A549 (cell line): Measurements from ENCODE around the gene CENPB. TPM values are rescaled to one million over a fixed set of nuclear protein-coding genes. Genes with fewer than 3 reads are reported as not detected.
A peak's percentile ranks its signal among the peaks of the same experiment; 100 is the strongest.

Experiments used
- ATAC-seq, 2 experiments: fragments of 200-7000 bp in 1 of 2; fragments of >200 bp in 1 of 2; cut with Nextera tagmentation in 1 of 2; cut with Tn5 transposase in 1 of 2; 3 replicates each; pipeline versions ENCODE4 v1.8.0 to v1.9.1; 2018 to 2020; ENCODE audit warnings: mild to moderate bottlenecking in 1 of 2, moderate library complexity in 1 of 2
- CTCF ChIA-PET: fragments of 300-600 bp; sonication (Branson Sonifier 250); formaldehyde crosslinking; extraction: SDS; loops from one replicate; lab custom pipeline; 2021; ENCODE audit warnings: antibody characterized with exemption, inconsistent platforms; lab: Yijun Ruan, JAX
- POLR2A ChIA-PET: fragments of 350-600 bp; formaldehyde crosslinking; extraction: SDS; loops from one replicate; lab custom pipeline; 2021; ENCODE audit warnings: antibody characterized with exemption, inconsistent platforms; lab: Yijun Ruan, JAX
- DNase-seq, 2 experiments: peaks; one replicate each; pipeline versions ENCODE4 v3.0.0 to v3.0.0-alpha.2; 2011 to 2016; ENCODE audit warnings: low read depth in 1 of 2, low spot score in 1 of 2
- FAIRE-seq: peaks from 2 replicates; lab custom pipeline; 2011; peaks lifted over from hg19 to GRCh38; lab: Jason Lieb, UNC
- H3K27ac ChIP-seq, 2 experiments: fragments of >200 bp; sonication (Bioruptor Twin); formaldehyde crosslinking; 3 replicates each; pipeline ENCODE4 v1.5.1; 2016 to 2017
- H3K4me1 ChIP-seq: fragments of >200 bp; sonication (Bioruptor Twin); formaldehyde crosslinking; 3 replicates; pipeline ENCODE4 v1.6.1; 2016
- H3K4me2 ChIP-seq: fragments of >200 bp; sonication (Bioruptor Twin); formaldehyde crosslinking; 3 replicates; pipeline ENCODE4 v1.6.1; 2016
- H3K4me3 ChIP-seq: fragments of >200 bp; sonication (Bioruptor Twin); formaldehyde crosslinking; 3 replicates; pipeline ENCODE4 v1.5.1; 2016
- H3K9me3 ChIP-seq: fragments of >200 bp; sonication (Bioruptor Twin); formaldehyde crosslinking; 3 replicates; pipeline ENCODE4 v1.6.1; 2016
- CBX2 ChIP-seq: fragments of 200-600 bp; sonication (generic); IDR thresholded peaks from 2 replicates; pipeline ENCODE4 v1.6.1; 2016; ENCODE audit warnings: low read depth, mild to moderate bottlenecking, borderline replicate concordance
- CHD2 ChIP-seq: fragments of 150-350 bp; IDR thresholded peaks from 2 replicates; pipeline ENCODE4 v1.6.1; 2014; ENCODE audit warnings: low read length; ENCODE audit not compliant: partially characterized antibody
- CHD4 ChIP-seq: fragments of 200-600 bp; sonication (generic); IDR thresholded peaks from 2 replicates; pipeline ENCODE4 v1.6.1; 2016; ENCODE audit warnings: antibody characterized with exemption, mild to moderate bottlenecking, borderline replicate concordance
- ELK1 ChIP-seq: fragments of 150-350 bp; IDR thresholded peaks from 2 replicates; pipeline ENCODE4 v1.6.1; 2014; ENCODE audit warnings: low read depth, mild to moderate bottlenecking, low read length
- FOSB ChIP-seq: fragments of 250-450 bp; sonication (Bioruptor Pico); IDR thresholded peaks from 2 replicates; pipeline ENCODE4 v1.5.0; 2020; ENCODE audit warnings: mild to moderate bottlenecking, moderate library complexity
- FOXS1 ChIP-seq: fragments of 250-450 bp; sonication (Bioruptor Pico); IDR thresholded peaks from 2 replicates; pipeline ENCODE4 v1.5.0; 2020; ENCODE audit warnings: mild to moderate bottlenecking, moderate library complexity
- HDAC2 ChIP-seq: fragments of 200-600 bp; sonication (generic); IDR thresholded peaks from 2 replicates; pipeline ENCODE4 v1.6.1; 2016
- HOXA7 ChIP-seq: fragments of 250-450 bp; sonication (Bioruptor Pico); IDR thresholded peaks from 2 replicates; pipeline ENCODE4 v1.5.0; 2020; ENCODE audit warnings: mild to moderate bottlenecking, moderate library complexity
- HOXB13 ChIP-seq: fragments of 250-450 bp; sonication (Bioruptor Pico); IDR thresholded peaks from 2 replicates; pipeline ENCODE4 v1.5.0; 2020; ENCODE audit warnings: low read depth, mild to moderate bottlenecking, moderate library complexity
- KDM1A ChIP-seq: fragments of 200-600 bp; sonication (generic); IDR thresholded peaks from 2 replicates; pipeline ENCODE4 v1.6.1; 2016; ENCODE audit warnings: low read depth, mild to moderate bottlenecking
- MAFK ChIP-seq: fragments of 450-650 bp; IDR thresholded peaks from 2 replicates; pipeline ENCODE4 v1.6.1; 2014; ENCODE audit not compliant: partially characterized antibody
- NFE2L2 ChIP-seq: fragments of 150-350 bp; conservative IDR thresholded peaks from 2 replicates; pipeline ENCODE4 v1.6.1; 2014; ENCODE audit warnings: low read length
- NPAS2 ChIP-seq: fragments of 250-450 bp; sonication (Bioruptor Pico); IDR thresholded peaks from 2 replicates; pipeline ENCODE4 v1.8.0; 2022; ENCODE audit warnings: mild to moderate bottlenecking, moderate library complexity, borderline replicate concordance
- NR3C1 ChIP-seq: fragments of >200 bp; sonication (Bioruptor Twin); formaldehyde crosslinking; IDR thresholded peaks from 3 replicates; pipeline ENCODE4 v1.6.1; 2017
- POLR2AphosphoS2 ChIP-seq: conservative IDR thresholded peaks from 2 replicates; pipeline ENCODE4 v1.6.1; 2012; ENCODE audit warnings: low read length, improper control_type of control experiment, inconsistent platforms
- RARB ChIP-seq: fragments of 250-450 bp; sonication (Bioruptor Pico); IDR thresholded peaks from 2 replicates; pipeline ENCODE4 v1.8.0; 2021; ENCODE audit warnings: mild to moderate bottlenecking, moderate library complexity
- RCOR1 ChIP-seq: fragments of 150-350 bp; IDR thresholded peaks from 2 replicates; pipeline ENCODE4 v1.6.1; 2014; ENCODE audit warnings: antibody characterized with exemption, low read length, low read depth
- REST ChIP-seq: fragments of 200-600 bp; sonication (generic); IDR thresholded peaks from 2 replicates; pipeline ENCODE4 v1.6.1; 2016; ENCODE audit warnings: antibody characterized with exemption, mild to moderate bottlenecking, moderate library complexity
- TP53 ChIP-seq: fragments of 250-450 bp; sonication (Bioruptor Pico); IDR thresholded peaks from 2 replicates; pipeline ENCODE4 v1.5.0; 2021; ENCODE audit warnings: mild to moderate bottlenecking, moderate library complexity
- WGBS: methylation state at CpG from one replicate; pipeline ENCODE4 v1.1.6; 2017; ENCODE audit errors: missing lambda C conversion rate; 5-methylcytosine and 5-hydroxymethylcytosine counted together
- polyA plus RNA-seq, 4 experiments: library from polyadenylated mRNA; depleted of rRNA in 3 of 4; stranded (reverse); fragments of >200 nt; fragmentation: RNase III in 1 of 4; extraction: RNeasy Plus Mini Kit Qiagen cat#74134 plus additional on column Dnase treatment in 1 of 4; gene quantifications; 2 replicates in 3 of 4; 3 replicates in 1 of 4; pipeline ENCODE4 v1.2.3, GENCODE V29; 2011 to 2017
- TF ChIP-seq, protein P1 (sequence below): IDR thresholded peaks from 2 replicates; pipeline ENCODE4 v1.6.1; 2012; ENCODE audit warnings: low read depth, borderline replicate concordance

CENPB gene
- polyA plus RNA-seq, 2 of the 4 experiments (the other 2 are of a cell fraction) = 42.6 to 106 TPM

DNA sequence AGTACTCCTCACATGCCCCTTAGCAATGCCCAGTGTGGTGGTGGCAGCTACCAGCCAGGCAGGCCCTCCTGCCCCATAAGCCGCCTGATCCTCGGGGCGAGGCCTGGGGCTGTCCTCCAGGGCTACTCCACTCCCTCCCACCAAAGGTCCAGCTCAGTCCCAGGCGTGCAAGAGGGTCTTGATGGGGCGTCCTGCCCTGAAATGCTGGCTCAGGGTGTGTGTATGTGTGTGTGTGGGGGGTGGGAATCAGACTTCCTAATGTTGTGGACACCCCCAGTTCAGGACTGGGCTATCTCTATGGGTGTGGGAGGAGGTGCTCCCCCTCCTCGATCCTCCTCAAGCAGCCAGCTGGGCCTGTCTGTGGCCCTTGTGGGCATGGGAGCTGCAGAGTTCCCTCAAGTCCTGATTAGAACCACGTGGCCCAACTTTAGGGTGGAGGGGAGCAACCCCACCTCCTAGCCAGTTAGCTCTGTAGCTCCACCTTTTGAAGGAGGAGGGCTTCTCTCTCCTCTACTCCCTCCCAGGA, 46.6 kb downstream of the CENPB start:
- ChIA-PET POLR2A (interaction anchor here (0.9 to 1.0 kb wide), 2 partner anchors 10 to 63 kb away, joined by 3 read pairs; no protein-coding TSS in a partner anchor), CTCF (interaction anchor here (0.8 to 72.1 kb wide), 6 partner anchors 8 to 81 kb away, joined by 4 to 2233 read pairs (median 902); partner anchors contain the start of genes ADAM33, ADISSP, AP5S1 and CENPB)
- Histone ChIP-seq H3K9me3 (no peaks in the 10 kb centered on the region), H3K4me3 (no peak overlapping the region), H3K4me2 (no peak overlapping the region), H3K4me1 (peaks cover 14% of the 10 kb centered on the region; the same call in 2 of the 3 replicates), H3K27ac (peak overlapping the region in 1 of 2 experiments; percentile 34; a peak in 1 of 6 replicates)
- TF ChIP-seq KDM1A (no peak), POLR2AphosphoS2 (no peak), MAFK (no peak), ELK1 (no peak), RARB (CRISPR knock-in tag) (no peak), CBX2 (no peak), RCOR1 (no peak), HOXB13 (CRISPR knock-in tag) (no peak), NFE2L2 (no peak), FOXS1 (CRISPR knock-in tag) (no peak), NR3C1 (no peak), HOXA7 (CRISPR knock-in tag) (no peak), NPAS2 (CRISPR knock-in tag) (no peak), TP53 (CRISPR knock-in tag) (no peak), FOSB (CRISPR knock-in tag) (no peak), CHD4 (no peak), HDAC2 (no peak), REST (no peak)
- no peak for DNase-seq
- WGBS = 81% methylated on average over 5 of the region's 7 CpGs
- no peak for FAIRE-seq
- peak in 1 of 2 experiments; percentile 9; a peak in 3 of 6 replicates for ATAC-seq

GRCh38 chr20:3739054-3739925, 47.2 kb downstream of the CENPB start:
- FAIRE-seq (no peak), ATAC-seq (peak in 1 of 2 experiments; percentile 44; a peak in 4 of 6 replicates), DNase-seq (no peak)
- peak overlapping the region in 1 of 2 experiments; percentile 34; a peak in 2 of 6 replicates for H3K27ac ChIP-seq
- H3K4me1 ChIP-seq = peaks cover 15% of the 10 kb centered on the region; the same call in 2 of the 3 replicates
- no peak for TF ChIP-seq CHD2
- no peak for TF ChIP-seq MAFK
- TF ChIP-seq, protein P1, sequence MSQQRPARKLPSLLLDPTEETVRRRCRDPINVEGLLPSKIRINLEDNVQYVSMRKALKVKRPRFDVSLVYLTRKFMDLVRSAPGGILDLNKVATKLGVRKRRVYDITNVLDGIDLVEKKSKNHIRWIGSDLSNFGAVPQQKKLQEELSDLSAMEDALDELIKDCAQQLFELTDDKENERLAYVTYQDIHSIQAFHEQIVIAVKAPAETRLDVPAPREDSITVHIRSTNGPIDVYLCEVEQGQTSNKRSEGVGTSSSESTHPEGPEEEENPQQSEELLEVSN = no peak
- no peak for TF ChIP-seq TP53 (CRISPR knock-in tag)
- no peaks in the 10 kb centered on the region for H3K9me3 ChIP-seq
- CTCF ChIA-PET = interaction anchor here (5.2 to 72.1 kb wide), 5 partner anchors 8 to 61 kb away, joined by 36 to 2233 read pairs (median 1634); partner anchors contain the start of genes ADAM33, ADISSP, CENPB and GFRA4
- POLR2A ChIA-PET = interaction anchor here (0.9 to 1.0 kb wide), 2 partner anchors 10 to 62 kb away, joined by 3 read pairs; no protein-coding TSS in a partner anchor
- WGBS = 80% methylated on average over 19 of the region's 19 CpGs
- 0 out of 3 replicates have a peak overlapping the region, but pooled peaks have one; percentile 33 for H3K4me2 ChIP-seq
- no peak overlapping the region for H3K4me3 ChIP-seq
